ENCODE measurements around the gene PEX26. TPM values are rescaled to one million over a fixed set of nuclear protein-coding genes. Genes with fewer than 3 reads are reported as not detected.
"Not testable (repeated sequence)": the region's sequence is repeated elsewhere in the genome, so short reads cannot be mapped to it uniquely, and the experiment has no call there.

Gene PEX26
- total RNA-seq, 1 donor from 2014 or later: 43.5 TPM

- Mint-ChIP-seq H3K4me1 (ENCODE audit: unreplicated experiment) (peaks cover 2% of the 10 kb centered on the region), H3K27me3 (ENCODE audit: unreplicated experiment) (no peaks in the 10 kb centered on the region), H3K36me3 (ENCODE audit: unreplicated experiment) (peaks cover 10% of the 10 kb centered on the region), H3K4me3 (ENCODE audit: unreplicated experiment) (no peak overlapping the region), H3K9me3 (ENCODE audit: unreplicated experiment) (no peaks in the 10 kb centered on the region), H3K27ac (ENCODE audit: unreplicated experiment) (no peak overlapping the region)
- no peak for DNase-seq (ENCODE audit: extremely low spot score, unreplicated experiment)
- no peak for TF ChIP-seq CTCF (IDR thresholded peaks at IDR 0.05)
Measured at GRCh38 chr22:18100781-18101180, 23.0 kb downstream of the PEX26 start.

GRCh38 chr22:18101536-18101935 is 23.7 kb downstream of the PEX26 start:
- no peak for TF ChIP-seq CTCF (IDR thresholded peaks at IDR 0.05)
- Mint-ChIP-seq H3K27me3 (ENCODE audit: unreplicated experiment) (no peaks in the 10 kb centered on the region), H3K27ac (ENCODE audit: unreplicated experiment) (no peak overlapping the region), H3K4me3 (ENCODE audit: unreplicated experiment) (no peak overlapping the region), H3K36me3 (ENCODE audit: unreplicated experiment) (peaks cover 12% of the 10 kb centered on the region), H3K9me3 (ENCODE audit: unreplicated experiment) (peaks cover 3% of the 10 kb centered on the region), H3K4me1 (ENCODE audit: unreplicated experiment) (peaks cover 2% of the 10 kb centered on the region)
- no peak for DNase-seq (ENCODE audit: extremely low spot score, unreplicated experiment)

GRCh38 chr22:18103527-18104269 is 25.9 kb downstream of the PEX26 start:
- Mint-ChIP-seq H3K27ac (ENCODE audit: unreplicated experiment) (no peak overlapping the region), H3K36me3 (ENCODE audit: unreplicated experiment) (peaks cover 12% of the 10 kb centered on the region), H3K4me1 (ENCODE audit: unreplicated experiment) (peaks cover 2% of the 10 kb centered on the region), H3K27me3 (ENCODE audit: unreplicated experiment) (no peaks in the 10 kb centered on the region), H3K9me3 (ENCODE audit: unreplicated experiment) (peaks cover 3% of the 10 kb centered on the region), H3K4me3 (ENCODE audit: unreplicated experiment) (no peak overlapping the region)
- TF ChIP-seq CTCF (IDR thresholded peaks at IDR 0.05): no peak
- no peak for DNase-seq (ENCODE audit: extremely low spot score, unreplicated experiment)

- Mint-ChIP-seq H3K9me3 (ENCODE audit: unreplicated experiment) (peaks cover 3% of the 10 kb centered on the region), H3K4me3 (ENCODE audit: unreplicated experiment) (no peak overlapping the region), H3K27me3 (ENCODE audit: unreplicated experiment) (peaks cover under 1% of the 10 kb centered on the region), H3K36me3 (ENCODE audit: unreplicated experiment) (peaks cover 12% of the 10 kb centered on the region), H3K4me1 (ENCODE audit: unreplicated experiment) (peaks cover 4% of the 10 kb centered on the region), H3K27ac (ENCODE audit: unreplicated experiment) (no peak overlapping the region)
- no peak for DNase-seq (ENCODE audit: extremely low spot score, unreplicated experiment)
- TF ChIP-seq CTCF (IDR thresholded peaks at IDR 0.05): no peak
Measured at GRCh38 chr22:18104566-18104965, 26.8 kb downstream of the PEX26 start.

GRCh38 chr22:18105981-18106380 is 28.2 kb downstream of the PEX26 start:
- H3K27ac Mint-ChIP-seq (ENCODE audit: unreplicated experiment): not testable (repeated sequence)

GRCh38 chr22:18106550-18107341 is 29.0 kb downstream of the PEX26 start:
- H3K9me3 Mint-ChIP-seq (ENCODE audit: unreplicated experiment); H3K27ac Mint-ChIP-seq (ENCODE audit: unreplicated experiment); DNase-seq (ENCODE audit: extremely low spot score, unreplicated experiment); H3K36me3 Mint-ChIP-seq (ENCODE audit: unreplicated experiment); H3K4me3 Mint-ChIP-seq (ENCODE audit: unreplicated experiment); H3K27me3 Mint-ChIP-seq (ENCODE audit: unreplicated experiment): not testable (repeated sequence)
- peaks cover 15% of the 10 kb centered on the region for H3K4me1 Mint-ChIP-seq (ENCODE audit: unreplicated experiment)

More at GRCh38 chr22:18105981-18106380, 28.2 kb downstream of the PEX26 start:
- H3K4me3 Mint-ChIP-seq (ENCODE audit: unreplicated experiment); DNase-seq (ENCODE audit: extremely low spot score, unreplicated experiment); H3K27me3 Mint-ChIP-seq (ENCODE audit: unreplicated experiment); H3K9me3 Mint-ChIP-seq (ENCODE audit: unreplicated experiment): not testable (repeated sequence)
- Mint-ChIP-seq H3K4me1 (ENCODE audit: unreplicated experiment) (peaks cover 14% of the 10 kb centered on the region), H3K36me3 (ENCODE audit: unreplicated experiment) (peaks cover 12% of the 10 kb centered on the region)

Data from osteocyte (in vitro differentiated cells).